HG02588 (cell line): ENCODE data around the gene GPRIN3.
"Not testable (repeated sequence)": the region's sequence is repeated elsewhere in the genome, so short reads cannot be mapped to it uniquely, and the experiment has no call there.

Source experiments
- ATAC-seq: cut with Tn5 transposase; IDR thresholded peaks from one replicate; pipeline ENCODE4 v1.9.1; 2021; ENCODE audit warnings: mild to moderate bottlenecking, moderate library complexity; ENCODE audit not compliant: unreplicated experiment

The GPRIN3 gene

DNA sequence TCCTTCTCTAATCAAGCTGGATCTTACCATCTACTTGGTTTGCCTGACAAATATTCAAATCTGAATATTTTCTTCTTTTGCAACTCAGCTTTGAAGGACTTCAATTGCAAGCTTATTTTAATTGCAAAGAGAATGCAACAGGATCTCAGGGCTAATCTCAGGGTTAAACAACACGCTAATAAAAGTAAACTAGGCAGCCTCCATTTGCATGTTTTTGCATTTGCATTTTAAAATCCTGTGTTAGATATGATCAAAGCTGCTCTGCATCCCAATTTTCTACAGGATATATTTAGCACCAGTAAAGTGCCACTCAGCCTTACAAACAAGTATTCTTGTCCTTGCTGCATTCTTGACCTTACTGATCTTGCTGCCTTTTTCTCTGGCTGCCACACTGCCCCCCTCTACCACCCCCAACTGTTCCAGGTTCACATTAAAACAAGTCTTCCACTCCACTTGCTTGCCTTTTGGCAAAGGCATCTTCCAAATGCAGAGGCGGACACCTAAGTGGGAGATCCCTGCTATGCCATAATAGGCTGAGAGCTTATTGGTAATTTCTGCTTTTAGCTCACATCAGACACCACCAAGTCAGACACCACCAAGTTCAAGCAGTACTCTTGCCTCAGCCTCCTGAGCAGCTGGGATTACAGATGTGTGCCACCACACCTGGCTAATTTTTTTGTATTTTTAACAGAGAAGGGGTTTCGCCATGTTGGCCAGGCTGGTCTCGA, 48.1 kb downstream of the GPRIN3 start:
- no peak for ATAC-seq

DNA sequence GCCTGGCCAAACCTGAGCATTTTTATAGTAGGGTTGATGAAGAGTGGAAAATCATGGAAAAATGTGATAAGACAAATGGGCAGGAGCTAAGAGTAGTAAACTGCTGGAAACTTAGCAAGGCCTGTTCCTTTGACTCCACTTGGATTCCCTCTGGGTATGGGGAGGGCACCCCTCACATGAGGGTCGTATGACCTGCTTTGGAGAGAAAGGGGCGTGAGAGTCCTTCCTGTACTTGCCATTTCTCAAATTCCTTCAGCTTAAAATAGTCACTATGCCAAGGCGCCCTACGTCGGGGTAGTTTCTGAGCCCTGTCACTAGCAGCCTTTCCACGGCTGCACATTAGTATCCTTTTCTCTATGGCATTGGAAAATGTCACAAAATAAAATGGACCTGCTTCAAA, 49.1 kb downstream of the GPRIN3 start:
- no peak for ATAC-seq

DNA sequence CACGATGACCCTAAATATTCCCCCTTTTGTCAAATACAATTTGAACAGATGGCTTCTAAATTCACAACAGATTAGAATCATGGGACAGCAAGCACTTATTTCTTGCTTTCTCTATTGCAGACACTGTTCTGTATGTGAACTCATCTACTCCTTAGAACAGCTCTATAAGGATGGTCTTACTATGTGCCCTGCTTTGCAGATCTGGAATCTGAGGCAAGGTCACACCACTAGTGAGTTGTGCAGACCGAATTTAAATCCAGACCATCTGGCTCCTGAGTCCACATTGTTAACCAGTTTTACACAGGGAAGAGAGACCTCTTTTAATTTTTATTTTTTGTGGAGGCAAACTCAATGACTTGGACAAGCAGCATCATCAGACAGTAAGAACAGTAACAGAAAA, 50.2 kb downstream of the GPRIN3 start:
- ATAC-seq, result no peak

DNA sequence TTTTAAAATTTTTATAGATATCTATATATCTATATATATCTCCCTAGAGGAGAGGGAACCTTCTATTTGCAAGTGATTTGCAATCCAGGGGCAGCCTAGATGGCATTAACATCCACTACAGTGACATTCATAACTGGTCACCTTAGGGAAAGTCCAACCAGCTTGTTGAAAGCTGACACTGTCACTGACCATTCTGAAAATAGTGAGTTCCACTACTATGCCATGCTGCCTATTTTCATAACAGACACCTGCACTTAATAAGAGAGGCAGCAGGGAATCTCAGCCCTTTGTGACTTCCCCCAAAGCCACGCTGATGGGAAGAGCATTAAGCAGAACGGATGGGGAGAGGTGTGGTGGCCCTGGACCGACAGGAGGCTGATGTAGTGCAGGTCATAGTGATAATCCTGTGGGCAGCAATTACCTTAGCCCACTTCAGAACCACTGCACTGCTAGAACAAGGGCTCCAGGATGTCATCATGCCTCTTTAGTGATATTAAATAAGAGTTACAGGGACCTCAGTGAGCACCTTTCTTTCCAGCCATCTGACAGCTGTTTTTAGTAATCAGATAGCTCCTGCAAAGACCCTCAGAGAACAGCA, 51.3 kb downstream of the GPRIN3 start:
- no peak for ATAC-seq

DNA sequence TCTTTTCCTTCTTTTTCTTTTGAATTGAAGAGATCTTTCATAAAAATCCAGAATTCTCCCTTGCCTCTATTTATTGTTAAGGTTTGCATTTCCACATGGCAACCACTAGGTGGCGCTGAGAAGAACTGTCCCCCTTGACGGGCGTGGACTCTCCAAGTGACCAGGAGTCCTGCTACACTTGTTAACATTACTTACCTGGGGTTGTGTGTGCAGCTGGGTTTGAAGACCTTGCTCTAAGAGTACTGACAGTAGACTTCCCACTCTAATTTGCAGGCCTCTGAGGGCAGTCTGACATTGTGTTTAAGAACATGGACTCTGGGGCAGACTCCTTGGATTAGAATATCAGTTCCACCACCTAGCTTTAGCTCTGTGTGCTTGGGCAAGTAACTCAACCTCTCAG, 52.8 kb downstream of the GPRIN3 start:
- ATAC-seq, result no peak

DNA sequence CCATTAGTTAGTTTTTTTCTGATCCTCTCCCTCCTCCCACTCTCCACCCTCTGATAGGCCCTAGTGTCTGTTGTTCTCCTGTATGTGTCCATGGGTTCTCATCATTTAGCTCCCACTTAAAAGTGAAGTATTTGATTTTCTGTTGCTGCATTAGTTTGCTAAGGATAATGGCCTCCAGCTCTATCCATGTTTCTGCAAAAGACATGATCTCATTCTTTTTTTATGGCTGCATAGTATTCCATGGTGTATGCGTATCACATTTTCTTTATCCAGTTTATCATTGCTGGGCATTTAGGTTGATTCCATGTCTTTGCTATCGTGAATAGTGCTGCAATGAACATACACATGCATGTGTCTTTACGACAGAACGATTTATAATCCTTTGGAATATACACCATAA, 53.3 kb downstream of the GPRIN3 start:
- not testable (repeated sequence) for ATAC-seq

DNA sequence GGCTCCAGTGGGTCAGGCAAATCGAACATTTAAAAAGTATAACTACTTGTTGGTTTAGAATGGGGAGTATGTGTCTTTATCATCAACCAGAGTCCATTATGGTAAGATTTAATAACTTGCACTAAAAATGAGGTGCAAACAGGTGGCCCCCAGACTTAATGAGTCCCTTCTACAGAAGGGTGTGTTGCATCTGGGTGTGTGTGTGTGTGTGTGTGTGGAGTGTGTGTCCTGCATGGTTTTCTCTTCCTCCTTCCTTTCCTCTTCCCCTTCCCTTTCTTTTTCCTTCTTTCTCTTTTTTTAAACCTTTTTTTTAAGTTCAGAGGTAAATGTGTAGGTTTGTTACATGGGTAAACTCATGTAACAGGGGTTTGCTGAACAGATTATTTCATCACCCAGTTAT, 53.7 kb downstream of the GPRIN3 start:
- ATAC-seq, result no peak

DNA sequence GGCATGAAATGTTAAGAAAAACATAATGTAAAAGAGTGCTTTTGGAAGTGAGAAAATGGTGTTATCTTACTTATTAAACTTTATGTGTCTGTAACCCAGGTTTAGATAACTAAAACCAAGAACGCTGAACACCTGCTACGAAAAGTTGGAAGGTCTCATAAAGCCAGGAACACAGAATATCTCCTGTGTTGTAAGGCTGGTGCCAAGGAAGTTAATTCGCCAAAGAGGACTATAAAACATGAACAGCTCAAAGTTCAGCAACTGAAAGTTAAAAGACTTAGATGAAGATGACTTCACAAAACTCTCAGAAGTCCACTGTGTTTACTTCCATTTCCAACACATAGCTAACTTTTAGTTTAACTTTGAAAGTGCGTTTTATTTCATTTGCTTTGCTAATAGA, 54.3 kb downstream of the GPRIN3 start:
- ATAC-seq, result no peak

DNA sequence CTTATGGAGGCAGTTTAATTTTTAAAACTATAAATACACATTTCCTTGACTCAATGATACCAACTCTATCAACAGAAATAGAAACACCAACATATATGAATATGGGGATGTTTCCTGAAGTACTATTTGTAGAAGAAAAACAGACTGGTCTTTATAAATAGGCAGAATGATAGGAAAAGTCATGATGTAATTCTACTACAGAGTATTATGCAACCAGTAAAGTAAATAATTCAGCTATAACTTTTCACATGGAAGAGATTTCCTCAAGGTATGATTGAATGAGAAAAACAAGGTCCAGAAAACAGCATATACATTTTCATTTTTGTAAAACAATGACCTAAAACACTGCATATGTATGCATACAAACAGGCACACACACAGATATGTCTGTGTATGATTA, 56.2 kb downstream of the GPRIN3 start:
- ATAC-seq, result no peak

DNA sequence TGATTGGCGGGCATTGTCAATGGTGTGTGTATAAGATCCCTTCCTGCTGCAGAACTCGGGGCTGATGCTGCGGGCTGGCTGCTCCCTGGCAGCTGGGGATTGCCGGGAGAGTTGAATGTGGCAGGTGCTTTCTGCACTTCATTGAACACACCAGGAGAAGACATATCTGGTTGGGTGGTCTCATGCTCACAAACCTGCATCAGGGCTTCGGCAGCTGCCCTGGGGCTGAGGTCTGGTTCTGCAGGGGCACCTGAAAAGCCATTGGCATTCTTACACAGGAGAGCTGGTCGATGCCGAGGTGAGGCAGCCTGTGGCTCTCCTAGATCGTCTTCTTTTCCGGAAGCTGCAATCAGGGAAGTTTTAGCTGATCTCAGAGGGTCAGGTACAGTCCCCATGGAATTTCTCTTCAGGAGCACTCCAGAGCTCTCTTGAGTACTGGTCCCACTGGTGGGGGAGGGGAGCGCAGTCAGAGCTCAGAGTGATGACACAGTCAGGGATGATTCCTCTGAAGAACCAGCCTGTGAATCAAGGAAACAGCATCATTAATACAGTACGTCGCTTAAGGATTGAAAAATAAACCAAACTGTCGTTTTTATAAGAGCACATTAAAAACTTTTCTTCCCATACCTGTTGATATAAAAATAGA, 57.8 kb downstream of the GPRIN3 start:
- ATAC-seq, result no peak

DNA sequence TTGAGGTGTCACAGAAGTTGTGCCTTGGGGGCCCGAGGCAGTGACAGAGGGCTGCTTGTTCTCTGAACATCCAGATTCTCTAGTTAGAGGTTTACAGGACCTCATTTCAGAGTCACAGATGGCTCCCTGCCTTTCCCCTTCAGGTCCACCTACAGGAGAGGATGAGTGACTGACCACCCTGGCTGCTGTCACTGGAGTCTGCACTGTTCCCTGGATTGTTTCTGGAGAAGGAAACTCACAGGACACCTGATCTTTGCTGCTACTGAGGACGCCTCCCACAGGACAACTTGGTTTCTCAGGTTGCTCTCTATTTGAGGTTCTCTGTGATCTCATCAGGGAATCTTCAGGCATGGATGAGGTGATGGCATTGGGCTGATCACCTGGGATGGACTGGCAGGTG, 58.3 kb downstream of the GPRIN3 start:
- ATAC-seq, result no peak

DNA sequence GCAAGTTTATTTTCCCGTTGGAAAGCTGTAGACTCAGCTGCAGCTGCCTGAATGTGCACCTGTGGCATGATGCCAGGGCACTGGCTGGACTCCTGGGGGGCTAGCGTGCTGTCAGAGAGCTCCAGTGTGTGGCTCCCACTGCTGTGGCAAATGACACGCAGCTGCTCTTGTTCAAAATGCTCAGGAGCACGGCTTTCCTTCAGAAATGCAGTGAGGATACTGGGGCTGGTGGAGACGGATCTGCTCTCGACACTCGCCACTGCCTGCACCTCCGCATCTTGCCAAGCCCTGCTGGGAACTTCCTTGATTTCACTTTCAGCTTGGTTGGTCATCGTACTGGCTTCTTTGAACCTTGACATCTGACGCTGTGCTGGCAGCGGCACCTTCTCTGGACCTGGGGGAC, 58.7 kb downstream of the GPRIN3 start:
- no peak for ATAC-seq

DNA sequence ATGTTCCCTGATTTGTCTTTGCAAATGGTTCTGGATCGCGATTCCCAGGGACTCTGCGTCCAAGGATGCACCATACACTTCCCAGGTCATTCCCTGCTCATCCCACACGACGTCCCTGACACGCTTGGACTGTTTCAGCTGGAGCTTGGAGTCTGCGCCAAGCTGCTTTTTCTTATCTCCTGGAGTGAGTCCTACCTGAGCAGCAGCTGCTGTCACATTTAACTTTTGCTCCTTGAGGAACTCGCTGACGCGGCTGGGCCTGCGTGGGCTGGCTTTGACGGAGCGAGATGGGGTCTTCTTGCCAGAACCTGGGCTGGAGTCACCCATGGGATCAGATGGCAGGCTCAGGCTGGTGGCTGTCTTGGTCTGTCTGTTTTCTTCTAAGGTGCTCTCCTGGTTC, 59.6 kb downstream of the GPRIN3 start:
- ATAC-seq, result no peak

DNA sequence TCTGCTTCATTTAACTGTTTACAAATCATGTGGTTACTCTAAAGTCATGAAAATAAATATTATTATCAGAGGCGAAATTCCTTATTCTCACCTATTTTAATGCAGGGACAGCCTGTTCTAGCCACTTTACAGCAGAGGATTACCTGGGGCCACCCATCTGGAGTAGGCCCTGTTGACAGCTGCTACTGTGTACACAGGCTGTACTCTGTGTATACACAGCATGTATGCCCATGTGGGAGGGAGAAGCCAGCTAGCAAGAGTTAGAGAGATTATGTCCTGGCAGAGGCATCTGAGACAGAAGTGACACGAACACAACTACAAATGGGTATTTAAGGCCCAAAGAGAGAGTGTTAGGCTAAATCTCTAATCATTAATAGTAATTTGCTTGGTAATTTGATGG, 62.1 kb downstream of the GPRIN3 start:
- ATAC-seq, result no peak

DNA sequence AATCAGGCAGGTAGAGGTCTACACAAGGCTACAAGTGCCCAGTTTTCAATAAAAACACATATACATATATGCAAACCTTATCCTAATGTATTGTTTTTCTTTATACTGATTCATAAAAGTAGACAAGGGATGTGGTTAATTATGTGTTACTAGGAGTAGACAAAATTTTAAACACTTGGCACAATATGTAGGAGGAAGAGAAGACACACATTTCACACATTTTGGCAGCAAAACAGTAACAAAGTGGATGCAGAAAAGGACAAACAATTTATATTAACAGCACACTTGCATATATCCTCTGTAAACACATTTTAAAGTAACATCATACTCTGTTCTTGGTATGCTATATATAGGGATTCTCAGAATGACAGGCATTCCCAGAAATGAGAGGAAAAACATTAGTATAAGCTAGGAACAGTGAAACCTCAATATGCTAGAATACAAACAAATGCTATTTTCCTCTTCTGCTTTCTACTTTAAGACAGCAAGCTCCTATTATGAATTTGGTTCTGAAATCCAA, 63.8 kb downstream of the GPRIN3 start:
- no peak for ATAC-seq

DNA sequence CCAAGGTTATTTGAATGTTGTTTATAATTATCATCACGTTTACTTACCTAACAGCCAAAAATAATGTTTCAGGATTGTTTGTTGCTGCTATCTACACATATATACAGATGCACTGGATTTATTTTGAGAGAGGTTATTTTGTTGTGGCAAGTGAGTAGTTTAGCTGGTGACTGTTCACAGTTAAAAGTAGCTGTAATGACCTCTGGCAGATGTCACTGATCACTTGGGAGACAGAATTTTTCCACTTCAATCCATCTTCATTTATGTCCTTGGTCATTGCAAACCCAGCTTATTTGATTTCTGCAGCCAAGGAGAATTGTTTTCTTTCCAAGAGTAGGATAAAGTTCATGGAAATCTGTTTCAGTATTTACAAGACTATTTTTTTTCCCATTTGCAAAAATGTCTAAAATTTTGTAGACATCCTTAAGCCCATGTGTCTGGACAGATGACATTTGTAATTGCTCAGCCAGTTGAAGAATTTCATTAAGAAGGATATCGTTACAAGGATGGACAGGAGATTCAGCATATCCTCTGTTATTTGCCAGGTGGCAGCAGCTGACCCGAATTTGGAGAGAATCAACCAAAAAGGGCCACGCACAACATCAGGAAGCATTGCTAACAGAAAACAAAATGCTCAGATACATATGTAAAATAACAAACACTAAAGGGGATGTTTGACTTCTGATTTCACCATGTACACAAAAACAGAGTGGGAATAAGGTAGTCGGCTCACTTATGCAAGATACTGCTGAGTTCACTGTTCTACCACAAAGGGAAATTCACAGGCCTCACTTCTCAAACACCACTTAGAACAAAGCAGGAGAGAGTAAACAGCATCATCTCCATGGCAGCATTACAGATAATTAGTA, 64.5 kb downstream of the GPRIN3 start:
- ATAC-seq, result no peak

DNA sequence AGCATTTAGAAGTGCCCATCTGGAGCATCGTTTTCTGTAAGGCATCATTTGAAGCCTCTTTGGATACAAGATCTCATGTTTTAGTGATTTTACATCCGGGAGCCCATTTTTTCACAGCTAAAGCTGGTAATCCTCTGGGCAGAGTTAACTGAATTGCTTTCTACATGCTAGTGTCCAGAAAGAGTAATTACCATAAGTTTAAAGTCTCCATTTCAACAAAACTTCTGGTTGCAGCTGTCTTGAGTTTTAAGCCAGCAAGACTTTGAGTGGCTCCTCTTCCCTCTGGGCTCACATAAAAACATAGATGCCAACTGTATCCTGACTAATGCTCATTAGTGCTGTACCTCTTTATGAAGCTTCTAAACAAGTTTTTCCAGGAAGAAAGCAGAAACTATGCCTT, 65.4 kb downstream of the GPRIN3 start:
- ATAC-seq, result no peak

DNA sequence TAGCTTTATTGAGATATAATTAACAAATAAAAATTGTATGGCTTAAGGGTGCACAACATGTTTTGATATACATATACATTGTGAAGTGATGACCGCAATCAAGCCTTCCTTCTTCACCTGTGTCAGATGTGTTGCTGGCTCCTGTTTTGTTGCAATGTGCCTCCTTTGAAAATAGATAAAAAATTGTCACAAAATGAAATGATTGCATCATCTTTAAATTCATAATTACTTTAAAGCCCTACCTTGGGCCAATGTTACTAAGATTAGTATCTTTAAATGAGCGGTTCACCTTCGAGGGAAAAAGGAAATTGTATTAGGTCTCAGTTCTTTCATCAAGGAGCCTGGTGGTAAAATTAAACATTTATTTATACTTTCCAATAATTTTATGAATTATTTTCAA, 77.3 kb downstream of the GPRIN3 start:
- no peak for ATAC-seq

DNA sequence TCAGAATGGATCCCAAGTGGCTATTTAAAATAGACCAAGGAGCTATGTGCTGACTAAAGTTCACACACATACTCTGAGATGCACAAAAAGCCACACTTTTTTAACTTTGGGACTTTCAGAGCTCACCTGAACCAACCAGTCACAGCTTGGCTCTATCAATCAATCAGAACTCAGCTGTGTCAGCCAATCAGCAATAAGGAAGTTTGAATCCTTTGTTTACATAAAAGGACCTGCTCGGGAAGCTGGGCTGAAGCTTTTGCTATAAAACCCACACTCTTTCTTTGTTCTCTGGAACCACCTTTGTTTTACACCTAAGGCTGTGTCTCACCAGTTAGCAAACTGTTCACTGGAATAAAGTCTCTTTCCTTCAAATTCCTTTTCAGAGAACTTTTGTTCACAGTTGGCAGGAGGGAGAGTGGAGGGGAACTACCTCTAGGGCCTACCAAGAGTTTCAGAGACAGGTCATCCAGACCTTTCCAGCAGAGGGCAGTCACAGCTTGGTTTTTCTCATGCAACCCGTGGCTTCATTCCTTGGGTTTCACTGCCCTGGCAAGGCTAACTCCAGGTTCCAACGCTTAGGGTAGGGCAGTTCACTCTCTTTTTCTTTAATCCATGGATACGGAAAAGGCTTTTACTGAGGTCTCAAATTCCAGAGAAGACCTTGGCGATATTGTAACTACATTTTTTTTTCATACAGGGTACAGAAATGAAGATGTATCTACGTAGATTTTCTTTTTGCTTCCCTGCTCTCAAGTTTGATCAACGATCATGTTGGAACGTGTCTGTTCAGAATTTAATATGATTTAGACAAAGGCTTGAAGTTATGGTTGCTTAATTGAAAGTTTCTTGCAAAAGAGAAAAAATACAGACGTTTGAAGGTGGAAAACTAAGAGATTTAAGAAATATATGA, 80.7 kb downstream of the GPRIN3 start:
- peak; percentile 92 for ATAC-seq

DNA sequence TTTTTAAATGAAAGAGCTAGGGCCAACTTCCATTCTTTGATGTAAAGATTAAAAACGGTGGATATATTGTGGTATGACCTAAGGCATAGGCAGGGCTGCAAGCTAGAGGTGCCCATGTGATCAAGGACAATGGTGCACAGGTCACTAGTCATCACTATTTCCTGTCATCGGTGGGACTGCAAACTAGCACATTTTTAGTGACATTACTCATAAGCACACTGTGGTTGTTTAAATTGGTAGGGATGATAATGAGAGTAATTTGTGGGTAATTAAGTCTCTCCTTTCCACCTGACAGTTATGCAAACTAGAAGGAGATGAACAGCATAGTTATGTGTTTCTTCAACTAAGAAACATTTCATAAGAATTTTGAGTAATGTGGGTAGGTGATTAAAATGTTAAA, 85.4 kb downstream of the GPRIN3 start:
- no peak for ATAC-seq
